Mammary epithelial cell (primary cell): Measurements from ENCODE around the gene PIK3R1.

Experiments used
- EZH2 ChIP-seq: IDR thresholded peaks from 2 replicates; pipeline ENCODE4 v1.6.1; 2012; ENCODE audit warnings: low read length, inconsistent platforms, borderline replicate concordance
- TF ChIP-seq, protein P1 (sequence below), 2 donors: IDR thresholded peaks in 1 of 2; conservative IDR thresholded peaks in 1 of 2; 2 replicates each; pipeline ENCODE4 v1.5.1; 2011 to 2012; ENCODE audit warnings: inconsistent platforms in 2 of 2, low read length in 2 of 2, mild to moderate bottlenecking in 2 of 2, control low read depth in 1 of 2, low read depth in 1 of 2; ENCODE audit not compliant: insufficient read depth in 1 of 2; ENCODE audit errors: extremely low read depth in 1 of 2

DNA sequence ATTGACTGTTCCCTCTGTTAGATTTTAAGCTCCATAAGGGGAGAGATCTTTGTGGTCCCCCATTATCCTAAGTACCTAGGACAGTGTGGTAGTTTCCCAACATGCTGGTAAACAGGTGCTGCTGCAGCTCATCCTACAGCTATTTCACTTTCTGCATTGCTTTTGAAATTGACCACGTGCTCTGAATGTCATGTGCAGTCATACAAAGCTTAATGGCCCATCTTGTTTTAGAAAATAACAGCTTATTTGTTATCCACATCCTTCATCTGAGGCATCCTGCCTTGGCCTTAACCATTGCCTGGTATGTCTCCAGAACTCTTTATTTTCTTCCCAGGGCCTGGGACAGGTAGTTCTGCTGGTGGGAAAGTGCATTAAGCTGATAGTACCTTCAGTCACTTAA, 14.7 kb downstream of the PIK3R1 start:
- TF ChIP-seq, protein P1, sequence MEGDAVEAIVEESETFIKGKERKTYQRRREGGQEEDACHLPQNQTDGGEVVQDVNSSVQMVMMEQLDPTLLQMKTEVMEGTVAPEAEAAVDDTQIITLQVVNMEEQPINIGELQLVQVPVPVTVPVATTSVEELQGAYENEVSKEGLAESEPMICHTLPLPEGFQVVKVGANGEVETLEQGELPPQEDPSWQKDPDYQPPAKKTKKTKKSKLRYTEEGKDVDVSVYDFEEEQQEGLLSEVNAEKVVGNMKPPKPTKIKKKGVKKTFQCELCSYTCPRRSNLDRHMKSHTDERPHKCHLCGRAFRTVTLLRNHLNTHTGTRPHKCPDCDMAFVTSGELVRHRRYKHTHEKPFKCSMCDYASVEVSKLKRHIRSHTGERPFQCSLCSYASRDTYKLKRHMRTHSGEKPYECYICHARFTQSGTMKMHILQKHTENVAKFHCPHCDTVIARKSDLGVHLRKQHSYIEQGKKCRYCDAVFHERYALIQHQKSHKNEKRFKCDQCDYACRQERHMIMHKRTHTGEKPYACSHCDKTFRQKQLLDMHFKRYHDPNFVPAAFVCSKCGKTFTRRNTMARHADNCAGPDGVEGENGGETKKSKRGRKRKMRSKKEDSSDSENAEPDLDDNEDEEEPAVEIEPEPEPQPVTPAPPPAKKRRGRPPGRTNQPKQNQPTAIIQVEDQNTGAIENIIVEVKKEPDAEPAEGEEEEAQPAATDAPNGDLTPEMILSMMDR (conservative IDR thresholded peaks at IDR 0.05 in 1 of 2, IDR thresholded peaks at IDR 0.05 in 1 of 2; ENCODE audit: extremely low read depth in 1 of 2, insufficient read depth in 1 of 2, low read depth in 1 of 2, low read length in 2 of 2) = no peak
- TF ChIP-seq EZH2 = no peak
